A673 (cell line): ENCODE data around the gene UBTD1. TPM values are rescaled to one million over a fixed set of nuclear protein-coding genes. Genes with fewer than 3 reads are reported as not detected.

Source experiments
- BruUV-seq: library from RNA; stranded (reverse); fragments of 400-500 nt; replicated peaks from 2 replicates; lab custom pipeline; 2021; lab: Mats Ljungman, UMichigan
- CTCF ChIA-PET: fragments of 300-600 bp; sonication (Branson Sonifier 250); formaldehyde crosslinking; loops from one replicate; lab custom pipeline; 2022; ENCODE audit warnings: antibody characterized with exemption; lab: Charles Lee
- POLR2A ChIA-PET: fragments of 300-600 bp; sonication (Branson Sonifier 250); formaldehyde crosslinking; loops from one replicate; lab custom pipeline; 2022; ENCODE audit warnings: antibody characterized with exemption; ENCODE audit not compliant: low non-redundant PET; lab: Charles Lee
- DNase-seq: peaks from one replicate; pipeline ENCODE4 v3.0.0-alpha.2; 2015; ENCODE audit warnings: low spot score
- H3K27ac ChIP-seq: fragments of 200-600 bp; sonication (generic); 2 replicates; pipeline ENCODE4 v1.5.1; 2016; ENCODE audit warnings: mixed run types, low read depth, mild to moderate bottlenecking, mixed read lengths, antibody characterized with exemption, low read length; ENCODE audit not compliant: poor library complexity, severe bottlenecking
- H3K27me3 ChIP-seq: fragments of 200-600 bp; sonication (generic); replicated peaks from 2 replicates; pipeline ENCODE4 v1.6.1; 2017; ENCODE audit warnings: mixed run types, low read depth, mild to moderate bottlenecking, mixed read lengths, antibody characterized with exemption, low read length; ENCODE audit not compliant: insufficient read depth, poor library complexity
- H3K36me3 ChIP-seq: fragments of 200-600 bp; sonication (generic); 2 replicates; pipeline ENCODE4 v1.6.1; 2016; ENCODE audit warnings: mixed run types, mild to moderate bottlenecking, mixed read lengths, antibody characterized with exemption, low read length; ENCODE audit not compliant: insufficient read depth, poor library complexity, severe bottlenecking
- H3K4me1 ChIP-seq: fragments of 200-600 bp; sonication (generic); 2 replicates; pipeline ENCODE4 v1.6.1; 2017; ENCODE audit warnings: mixed run types, mild to moderate bottlenecking, mixed read lengths, antibody characterized with exemption, low read length; ENCODE audit not compliant: insufficient read depth, poor library complexity, severe bottlenecking
- H3K4me3 ChIP-seq: fragments of 200-600 bp; sonication (generic); 2 replicates; pipeline ENCODE4 v1.5.1; 2016; ENCODE audit warnings: low read depth, mixed run types, mild to moderate bottlenecking, mixed read lengths, low read length; ENCODE audit not compliant: poor library complexity, severe bottlenecking
- H3K9me3 ChIP-seq: fragments of 200-600 bp; sonication (generic); 2 replicates; pipeline ENCODE4 v1.6.1; 2016; ENCODE audit warnings: mixed run types, low read depth, mild to moderate bottlenecking, mixed read lengths, antibody characterized with exemption, low read length; ENCODE audit not compliant: poor library complexity, severe bottlenecking
- CTCF ChIP-seq: fragments of 300-800, 200-600 bp; sonication (generic); conservative IDR thresholded peaks from 2 replicates; pipeline ENCODE4 v1.5.1; 2017; ENCODE audit warnings: low read depth, mild to moderate bottlenecking, antibody characterized with exemption, low read length, moderate library complexity, mixed read lengths
- EZH2 ChIP-seq: fragments of 200-600 bp; sonication (generic); IDR thresholded peaks from 2 replicates; pipeline ENCODE4 v1.6.1; 2017; ENCODE audit warnings: borderline replicate concordance, low read depth, mild to moderate bottlenecking, mixed read lengths, antibody characterized with exemption, low read length; ENCODE audit not compliant: poor library complexity, severe bottlenecking
- intact Hi-C: fragments of 100-400 bp; cut with micrococcal nuclease; formaldehyde crosslinking; loops from one replicate; pipeline ENCODE4 v1.10.0; 2022; ENCODE audit not compliant: unreplicated experiment
- total RNA-seq: library from RNA; stranded (reverse); gene quantifications from 2 replicates; pipeline ENCODE4 v1.2.3, GENCODE V29; 2021

Gene UBTD1
- total RNA-seq, 1 experiment from 2014 or later, result 3.1 TPM

DNA sequence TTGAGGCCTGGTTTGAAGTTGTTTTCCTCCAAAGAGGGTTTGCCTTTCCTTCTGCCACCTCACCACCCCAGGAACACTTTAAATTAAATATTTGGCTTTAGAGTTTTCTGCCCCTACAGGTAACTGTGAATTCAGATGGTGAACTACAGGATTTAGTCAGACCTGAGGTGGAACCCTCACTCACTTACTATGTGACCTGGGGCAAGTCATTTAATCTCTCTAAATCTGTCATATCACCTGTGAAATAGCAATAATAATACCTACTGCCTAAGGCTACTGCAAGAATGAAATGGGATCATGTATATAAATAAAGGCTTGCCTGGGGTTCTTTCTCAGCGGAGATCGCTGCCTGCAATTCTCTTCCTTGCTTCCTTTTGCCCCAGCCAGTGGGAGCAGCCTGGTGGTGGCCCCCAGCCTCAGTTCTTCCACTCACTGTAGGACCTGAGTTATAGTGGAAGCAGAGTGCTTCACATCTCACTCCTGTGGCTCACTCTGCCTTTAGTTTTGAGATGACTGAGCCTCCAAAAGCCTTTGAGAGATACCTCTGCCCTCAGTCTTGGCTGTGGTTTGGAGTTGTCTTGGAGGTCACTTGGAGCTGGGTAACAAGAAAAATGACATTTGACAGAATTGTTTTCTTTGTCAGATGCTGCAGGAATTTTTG lies 67.7 kb downstream of the UBTD1 start:
- TF ChIP-seq EZH2 (no peak), CTCF (no peak)
- ChIA-PET CTCF (no interaction called here), POLR2A (no interaction called here)
- no peak overlapping the region for H3K27ac ChIP-seq
- no peaks in the 10 kb centered on the region for H3K36me3 ChIP-seq
- BruUV-seq, result no TSS peak
- no peaks in the 10 kb centered on the region for H3K27me3 ChIP-seq
- no peak overlapping the region for H3K4me3 ChIP-seq
- no peaks in the 10 kb centered on the region for H3K4me1 ChIP-seq
- intact Hi-C loops, result no loop called here
- no peak for DNase-seq
- H3K9me3 ChIP-seq, result no peaks in the 10 kb centered on the region

- POLR2A ChIA-PET, result no interaction called here
- Histone ChIP-seq H3K9me3 (no peaks in the 10 kb centered on the region), H3K27ac (no peak overlapping the region), H3K27me3 (no peaks in the 10 kb centered on the region), H3K4me1 (no peaks in the 10 kb centered on the region), H3K36me3 (no peaks in the 10 kb centered on the region), H3K4me3 (no peak overlapping the region)
- BruUV-seq, result no TSS peak
- no peak for TF ChIP-seq CTCF
- no peak for TF ChIP-seq EZH2
- CTCF ChIA-PET, result no interaction called here
- DNase-seq, result no peak
- intact Hi-C loops, result no loop called here
These were observed 69.2 kb downstream of the UBTD1 start for GRCh38 chr10:97567891-97568290.

DNA sequence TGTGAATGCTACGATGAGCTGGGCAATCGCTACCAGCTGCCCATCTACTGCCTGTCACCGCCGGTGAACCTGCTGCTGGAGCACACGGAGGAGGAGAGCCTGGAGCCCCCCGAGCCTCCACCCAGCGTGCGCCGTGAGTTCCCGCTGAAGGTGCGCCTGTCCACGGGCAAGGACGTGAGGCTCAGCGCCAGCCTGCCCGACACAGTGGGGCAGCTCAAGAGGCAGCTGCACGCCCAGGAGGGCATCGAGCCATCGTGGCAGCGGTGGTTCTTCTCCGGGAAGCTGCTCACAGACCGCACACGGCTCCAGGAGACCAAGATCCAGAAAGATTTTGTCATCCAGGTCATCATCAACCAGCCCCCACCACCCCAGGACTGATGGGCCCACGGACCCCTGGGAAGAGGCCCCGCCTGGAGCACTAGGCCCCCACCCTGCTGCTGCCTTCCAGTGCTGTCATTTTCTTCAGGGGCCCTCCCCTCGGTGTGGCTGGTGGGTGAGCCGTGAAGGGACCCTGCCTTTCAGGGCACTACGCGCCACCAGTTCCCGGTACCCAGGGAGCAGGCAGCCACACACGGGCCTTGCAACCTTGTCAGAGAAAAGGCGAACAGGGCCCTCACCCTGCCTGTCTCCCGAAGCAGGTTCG lies 71.5 kb downstream of the UBTD1 start:
- H3K27ac ChIP-seq, result no peak overlapping the region
- no peaks in the 10 kb centered on the region for H3K9me3 ChIP-seq
- CTCF ChIA-PET, result no interaction called here
- no peak for TF ChIP-seq EZH2
- no peak for TF ChIP-seq CTCF
- POLR2A ChIA-PET, result no interaction called here
- H3K36me3 ChIP-seq, result no peaks in the 10 kb centered on the region
- no peaks in the 10 kb centered on the region for H3K4me1 ChIP-seq
- H3K27me3 ChIP-seq, result no peaks in the 10 kb centered on the region
- intact Hi-C loops, result loop anchor here (5.0 kb wide), 1 partner anchor 162 kb away; no protein-coding TSS in a partner anchor
- H3K4me3 ChIP-seq, result no peak overlapping the region
- DNase-seq, result no peak
- BruUV-seq, result no TSS peak
